NB4 (cell line): ENCODE measurements around the gene SYCP2L.

Experiments
- DNase-seq: peaks from one replicate; pipeline ENCODE4 v3.0.0; 2010; ENCODE audit warnings: low read depth
- H3K4me3 ChIP-seq: one replicate; pipeline ENCODE4 v1.5.1; 2011; ENCODE audit warnings: mild to moderate bottlenecking, low read depth, low read length, moderate library complexity
- MYC ChIP-seq: IDR thresholded peaks from 2 replicates; pipeline ENCODE4 v1.6.1; 2011; ENCODE audit warnings: low read depth, low read length
- POLR2A ChIP-seq: IDR thresholded peaks from 2 replicates; pipeline ENCODE4 v1.6.1; 2011; ENCODE audit warnings: mild to moderate bottlenecking; ENCODE audit not compliant: insufficient read length; ENCODE audit errors: extremely low read depth
- TF ChIP-seq, protein P1 (sequence below): IDR thresholded peaks from 2 replicates; pipeline ENCODE4 v1.6.1; 2011; ENCODE audit warnings: low read depth, low read length
- TF ChIP-seq, protein P2 (sequence below): IDR thresholded peaks from one replicate; pipeline ENCODE4 v1.5.1; 2012; ENCODE audit warnings: low read depth, low read length

SYCP2L gene

DNA sequence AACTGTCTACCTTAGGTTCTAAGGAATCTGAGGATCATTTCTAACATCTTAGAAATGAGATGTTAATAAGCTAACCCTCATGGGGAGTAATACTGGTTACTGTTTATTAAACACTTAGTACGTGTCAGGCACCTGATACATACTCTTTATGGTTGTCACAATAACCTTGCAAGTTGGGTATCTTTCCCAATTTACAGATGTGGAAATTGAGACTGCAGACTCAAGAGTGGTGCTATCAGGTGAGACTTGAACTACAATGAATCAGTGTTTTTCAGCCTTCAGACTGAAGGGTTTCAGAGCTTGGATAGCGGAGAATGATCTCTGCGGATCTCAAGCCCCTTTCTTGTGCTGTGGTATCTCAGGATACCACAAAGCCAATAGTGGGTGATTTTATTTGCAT lies 130.2 kb downstream of the SYCP2L start:
- DNase-seq = no peak
- no peak overlapping the region for H3K4me3 ChIP-seq
- TF ChIP-seq, protein P1, sequence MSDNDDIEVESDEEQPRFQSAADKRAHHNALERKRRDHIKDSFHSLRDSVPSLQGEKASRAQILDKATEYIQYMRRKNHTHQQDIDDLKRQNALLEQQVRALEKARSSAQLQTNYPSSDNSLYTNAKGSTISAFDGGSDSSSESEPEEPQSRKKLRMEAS = no peak
- TF ChIP-seq, protein P2, sequence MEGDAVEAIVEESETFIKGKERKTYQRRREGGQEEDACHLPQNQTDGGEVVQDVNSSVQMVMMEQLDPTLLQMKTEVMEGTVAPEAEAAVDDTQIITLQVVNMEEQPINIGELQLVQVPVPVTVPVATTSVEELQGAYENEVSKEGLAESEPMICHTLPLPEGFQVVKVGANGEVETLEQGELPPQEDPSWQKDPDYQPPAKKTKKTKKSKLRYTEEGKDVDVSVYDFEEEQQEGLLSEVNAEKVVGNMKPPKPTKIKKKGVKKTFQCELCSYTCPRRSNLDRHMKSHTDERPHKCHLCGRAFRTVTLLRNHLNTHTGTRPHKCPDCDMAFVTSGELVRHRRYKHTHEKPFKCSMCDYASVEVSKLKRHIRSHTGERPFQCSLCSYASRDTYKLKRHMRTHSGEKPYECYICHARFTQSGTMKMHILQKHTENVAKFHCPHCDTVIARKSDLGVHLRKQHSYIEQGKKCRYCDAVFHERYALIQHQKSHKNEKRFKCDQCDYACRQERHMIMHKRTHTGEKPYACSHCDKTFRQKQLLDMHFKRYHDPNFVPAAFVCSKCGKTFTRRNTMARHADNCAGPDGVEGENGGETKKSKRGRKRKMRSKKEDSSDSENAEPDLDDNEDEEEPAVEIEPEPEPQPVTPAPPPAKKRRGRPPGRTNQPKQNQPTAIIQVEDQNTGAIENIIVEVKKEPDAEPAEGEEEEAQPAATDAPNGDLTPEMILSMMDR = no peak
- TF ChIP-seq MYC (no peak), POLR2A (no peak)

DNA sequence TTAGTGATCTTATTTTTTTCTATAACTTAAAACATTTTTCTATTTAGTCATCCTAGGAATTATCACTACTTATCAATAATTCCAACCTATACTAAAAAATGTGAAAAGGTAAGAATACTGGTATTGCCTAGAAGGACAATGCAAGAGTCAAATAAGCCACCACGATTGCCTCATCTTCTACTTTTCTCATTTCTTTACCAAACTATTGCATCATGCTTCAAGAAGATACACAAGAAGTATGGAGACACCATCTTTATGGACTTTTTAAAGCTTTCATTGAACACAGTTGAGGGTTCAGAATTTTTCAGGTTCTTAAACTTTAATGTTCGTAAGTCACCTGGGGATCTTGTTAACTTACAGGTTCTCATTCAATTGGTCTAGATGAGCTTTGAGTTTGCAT lies 131.4 kb downstream of the SYCP2L start:
- TF ChIP-seq MYC (no peak), POLR2A (no peak)
- DNase-seq = peak; percentile 45
- H3K4me3 ChIP-seq = no peak overlapping the region

DNA sequence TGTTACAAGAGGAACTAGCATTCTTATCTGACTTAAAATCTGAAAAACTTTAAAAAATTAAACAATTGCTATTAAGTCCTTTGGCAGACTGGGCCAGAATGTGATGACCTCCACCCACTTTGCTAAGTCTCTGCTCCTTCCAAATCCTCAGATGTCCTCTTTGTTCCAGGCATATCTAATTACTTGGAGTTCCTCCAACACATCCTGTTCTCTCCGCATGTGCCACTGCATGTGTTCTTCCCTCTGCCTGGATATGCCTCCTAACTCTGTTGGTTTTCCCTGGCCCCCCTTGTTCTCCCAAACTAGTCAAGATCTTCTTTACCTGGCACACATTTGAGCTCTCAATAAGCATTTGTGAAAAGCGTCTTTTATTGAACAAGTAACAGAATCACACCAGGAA lies 134.2 kb downstream of the SYCP2L start:
- H3K4me3 ChIP-seq = no peak overlapping the region
- no peak for DNase-seq
- TF ChIP-seq, protein P2 = no peak
- no peak for TF ChIP-seq MYC
- TF ChIP-seq, protein P1 = no peak
- no peak for TF ChIP-seq POLR2A

DNA sequence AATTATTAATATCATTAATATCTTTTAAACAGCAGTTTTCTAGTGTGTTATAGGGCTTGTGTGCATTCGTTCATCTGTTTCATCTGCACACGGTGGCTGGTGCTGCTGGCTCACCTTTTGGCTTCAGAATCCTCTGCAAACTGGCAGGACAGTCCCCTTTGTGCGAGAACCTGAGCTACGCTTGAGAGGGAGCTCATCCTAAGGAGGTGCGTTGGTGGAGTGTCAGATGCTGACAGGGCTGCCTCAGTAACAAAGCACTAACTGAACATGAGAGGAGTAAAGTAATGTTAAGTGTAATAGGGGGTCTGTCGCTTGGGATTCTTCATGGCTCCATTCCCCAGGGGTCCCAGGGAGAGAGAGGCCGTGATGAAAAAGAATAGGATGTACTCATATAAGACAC lies 134.9 kb downstream of the SYCP2L start:
- DNase-seq = no peak
- TF ChIP-seq, protein P2 = no peak
- TF ChIP-seq, protein P1 = no peak
- TF ChIP-seq MYC = no peak
- no peak for TF ChIP-seq POLR2A
- H3K4me3 ChIP-seq = no peak overlapping the region

DNA sequence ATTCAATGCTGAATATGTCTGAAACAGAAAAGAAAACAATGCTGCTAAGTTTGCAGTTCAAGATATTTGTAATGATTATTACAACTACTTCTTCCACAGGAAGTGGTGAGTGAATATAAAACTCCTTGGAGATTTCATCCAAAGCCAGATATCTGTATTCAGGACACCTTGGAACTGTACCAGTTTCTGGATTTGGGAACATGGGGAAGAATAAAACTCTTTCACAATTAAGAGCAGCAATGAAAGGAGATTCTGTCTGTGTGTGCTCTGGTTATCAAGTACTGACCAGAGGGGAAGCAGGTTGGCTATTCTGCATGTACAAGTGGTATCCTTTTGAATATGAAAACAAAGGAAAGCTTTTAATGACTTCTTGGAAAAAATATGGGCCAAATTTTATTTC lies 136.2 kb downstream of the SYCP2L start:
- DNase-seq = no peak
- TF ChIP-seq, protein P2 = no peak
- no peak for TF ChIP-seq POLR2A
- TF ChIP-seq, protein P1 = no peak
- no peak for TF ChIP-seq MYC
- no peak overlapping the region for H3K4me3 ChIP-seq
